Stimulated activated CD4-positive, alpha-beta T cell treated with anti-CD3 and anti-CD28 coated beads, TNF-alpha, amount 100 ng/mL, for 4 hours (primary cell): ENCODE measurements around the gene SAG.

Source experiments
- DNase-seq, 3 experiments: peaks; one replicate each; pipeline ENCODE4 v3.0.0-alpha.2; 2020; ENCODE audit warnings: low read depth in 3 of 3

SAG gene

GRCh38 chr2:233288663-233289062 is 19.0 kb upstream of the SAG start:
- no peak for DNase-seq

DNA sequence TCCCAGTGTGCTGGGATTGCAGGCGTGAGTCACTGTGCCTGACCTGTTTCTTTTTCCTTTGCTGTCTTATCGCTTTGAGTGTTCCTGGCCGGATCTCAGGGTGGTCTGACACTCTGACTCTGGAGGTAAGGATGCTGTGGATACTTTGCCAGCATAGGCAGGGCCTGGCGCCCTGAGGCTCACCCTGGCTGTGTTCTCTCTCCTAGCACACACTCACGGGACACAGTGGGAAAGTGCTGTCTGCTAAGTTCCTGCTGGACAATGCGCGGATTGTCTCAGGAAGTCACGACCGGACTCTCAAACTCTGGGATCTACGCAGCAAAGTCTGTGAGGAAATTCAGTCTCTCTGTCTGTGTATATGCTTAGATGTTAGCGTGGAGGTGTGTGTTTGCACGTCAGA is 18.0 kb upstream of the SAG start:
- no peak for DNase-seq

GRCh38 chr2:233290051-233290845 is 17.4 kb upstream of the SAG start:
- DNase-seq = no peak

DNA sequence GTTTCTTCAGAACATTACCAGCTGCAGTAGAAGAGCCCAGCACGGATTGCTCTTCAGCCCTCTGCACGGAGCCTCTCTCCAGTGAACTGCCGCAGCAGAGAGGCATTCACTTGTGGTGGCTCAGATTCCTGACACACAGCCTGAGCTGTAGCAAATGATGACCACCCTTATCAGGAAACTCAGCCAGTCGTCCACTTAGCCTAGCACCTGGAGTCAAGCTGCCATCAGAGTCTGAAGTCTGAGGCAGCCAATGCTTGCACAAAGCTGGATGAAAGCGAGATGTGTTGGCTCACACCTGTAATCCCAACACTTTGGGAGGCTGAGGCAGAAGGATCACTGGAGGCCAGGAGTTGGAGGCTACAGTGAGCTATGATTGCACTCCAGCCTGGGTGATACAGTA is 11.7 kb upstream of the SAG start:
- no peak for DNase-seq

GRCh38 chr2:233297076-233297475 is 10.5 kb upstream of the SAG start:
- no peak for DNase-seq

GRCh38 chr2:233300401-233300800 is 7.2 kb upstream of the SAG start:
- DNase-seq = no peak

DNA sequence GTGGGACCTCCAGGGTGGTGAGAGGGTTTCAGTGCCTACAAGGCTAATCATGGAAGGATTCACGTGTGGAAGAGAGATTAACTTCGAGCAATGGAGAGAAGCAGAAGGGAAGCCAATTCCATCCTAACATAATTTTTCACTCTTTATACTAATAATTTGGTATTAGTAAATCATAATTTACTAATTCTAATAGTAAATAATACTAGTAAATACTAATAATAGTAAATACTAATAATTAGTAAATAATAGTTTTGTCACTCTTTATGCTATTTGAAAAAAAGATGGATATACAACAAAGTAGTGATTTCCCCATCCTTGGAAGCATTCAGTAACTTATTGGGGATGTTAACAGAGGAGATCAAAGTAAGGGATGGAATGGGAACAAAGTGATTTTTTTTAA is 6.4 kb upstream of the SAG start:
- DNase-seq = no peak

DNA sequence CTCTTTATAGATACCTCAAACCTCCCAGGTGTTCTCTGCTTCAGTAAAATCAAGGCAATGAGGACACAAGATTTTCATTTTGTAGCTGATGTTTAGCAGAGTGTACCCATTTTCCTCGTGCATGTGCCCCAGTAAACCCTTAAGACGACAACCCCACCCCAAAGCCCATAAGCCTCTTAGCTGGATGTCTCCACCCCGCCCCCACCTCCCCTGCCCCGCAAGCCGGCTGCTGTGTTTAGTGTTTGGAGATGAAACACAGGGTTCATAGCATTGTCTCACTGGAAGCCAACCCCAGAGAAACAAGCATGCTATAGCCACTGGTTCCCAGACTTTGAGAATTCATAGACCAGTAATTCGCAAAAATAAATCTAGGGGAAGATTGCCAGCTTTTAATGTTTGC is 5.8 kb upstream of the SAG start:
- no peak for DNase-seq

GRCh38 chr2:233303252-233303651 is 4.4 kb upstream of the SAG start:
- no peak for DNase-seq

DNA sequence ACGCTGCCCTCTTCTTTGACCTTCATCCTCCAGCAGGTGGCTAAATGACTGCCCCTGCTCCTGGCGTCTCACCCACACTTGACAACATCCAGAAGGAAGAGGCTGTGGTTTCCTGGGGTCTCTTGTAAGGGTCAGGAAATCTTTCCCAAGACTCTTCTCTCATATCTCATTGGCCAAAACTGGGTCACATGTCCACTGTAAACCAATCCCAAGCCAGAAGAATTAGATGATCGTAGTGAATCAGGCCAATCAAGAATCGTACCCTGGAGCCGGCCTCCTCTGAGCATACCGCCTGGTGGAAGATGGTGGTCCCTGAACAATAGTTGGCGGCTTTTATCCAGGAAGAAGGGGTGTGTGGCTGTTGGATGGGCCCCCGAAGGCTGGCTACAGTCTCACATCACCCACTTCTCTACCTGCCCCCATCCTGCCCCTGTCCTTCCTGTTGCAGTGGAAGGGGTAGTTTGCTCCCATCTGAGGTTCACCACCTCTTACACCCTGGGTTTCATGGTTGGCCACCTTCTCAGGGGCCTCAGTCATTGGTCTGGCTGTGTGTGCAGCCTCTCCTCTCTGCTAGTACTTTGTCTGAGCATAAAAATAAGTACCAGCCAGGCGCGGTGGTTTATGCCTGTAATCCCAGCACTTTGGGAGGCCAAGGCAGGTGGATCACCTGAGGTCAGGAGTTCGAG is 3.8 kb downstream of the SAG start:
- no peak for DNase-seq

- no peak for DNase-seq
Observed at GRCh38 chr2:233312874-233313273, 5.3 kb downstream of the SAG start.

DNA sequence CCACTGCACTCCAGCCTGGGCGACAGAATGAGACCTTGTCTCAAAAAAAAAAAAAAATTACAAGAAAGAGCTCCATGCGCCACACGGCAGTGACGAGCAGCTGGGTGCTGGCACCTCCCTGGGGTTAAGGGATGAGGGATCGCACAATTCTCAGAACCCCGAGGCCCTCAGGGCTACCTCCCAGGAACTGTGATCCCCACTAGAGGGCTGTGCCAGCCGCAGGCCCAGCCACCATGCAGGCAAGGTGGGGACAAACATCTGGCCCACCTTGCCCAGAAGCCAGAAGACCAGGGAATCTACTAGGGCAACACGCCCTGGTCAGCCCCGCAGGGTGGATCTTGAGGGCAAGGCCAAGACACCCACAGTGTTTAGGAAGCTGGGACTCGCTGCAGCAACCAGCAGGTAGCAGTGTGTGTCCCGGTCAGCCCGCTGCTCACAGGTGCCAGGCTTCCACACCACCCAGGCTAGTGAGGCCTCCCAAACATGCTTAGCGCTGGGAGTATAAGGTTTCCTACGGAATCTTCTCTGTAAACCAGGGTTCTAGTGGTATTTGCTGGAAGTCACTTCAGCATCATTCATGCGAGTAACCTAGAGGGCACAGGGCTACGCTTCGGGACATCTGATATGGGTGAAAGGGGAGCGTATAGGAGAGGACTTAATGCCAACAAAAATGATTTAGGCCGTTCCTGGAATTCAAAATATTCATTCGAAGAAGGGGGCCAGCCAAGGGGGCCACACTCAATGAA is 6.7 kb downstream of the SAG start:
- DNase-seq = no peak

DNA sequence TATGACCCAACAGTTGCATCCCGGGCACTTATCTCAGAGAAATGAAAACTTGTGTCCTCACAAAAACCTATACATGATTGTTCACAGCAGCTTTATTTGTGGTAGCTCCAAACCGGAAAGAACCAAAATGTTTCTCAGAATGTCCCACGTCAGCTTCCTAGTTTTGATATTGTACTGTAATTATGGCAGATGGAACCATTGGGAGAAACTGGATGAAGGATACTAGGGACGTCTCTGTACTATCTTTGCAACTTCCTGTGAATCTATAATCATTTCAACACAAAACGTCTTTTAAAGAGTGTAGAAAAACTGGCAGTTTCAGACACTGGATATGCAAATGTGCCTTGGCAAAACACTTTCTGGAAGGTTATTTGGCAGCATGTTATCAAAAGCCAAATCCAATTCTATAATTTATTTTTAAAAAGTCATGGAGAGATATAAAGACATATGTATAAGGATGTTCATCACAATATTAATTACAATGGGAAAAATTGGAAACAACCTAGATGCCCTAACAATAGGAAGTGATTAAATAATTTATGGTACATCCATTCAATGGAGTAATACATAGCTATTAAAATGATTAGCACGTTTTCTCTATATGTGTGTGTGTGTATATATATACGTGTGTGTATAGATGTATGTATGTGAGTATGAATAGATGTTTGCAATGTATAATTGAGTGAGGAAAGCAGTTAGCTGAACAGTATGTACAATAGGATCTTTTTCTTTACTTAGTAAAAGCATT is 9.8 kb downstream of the SAG start:
- no peak for DNase-seq

DNA sequence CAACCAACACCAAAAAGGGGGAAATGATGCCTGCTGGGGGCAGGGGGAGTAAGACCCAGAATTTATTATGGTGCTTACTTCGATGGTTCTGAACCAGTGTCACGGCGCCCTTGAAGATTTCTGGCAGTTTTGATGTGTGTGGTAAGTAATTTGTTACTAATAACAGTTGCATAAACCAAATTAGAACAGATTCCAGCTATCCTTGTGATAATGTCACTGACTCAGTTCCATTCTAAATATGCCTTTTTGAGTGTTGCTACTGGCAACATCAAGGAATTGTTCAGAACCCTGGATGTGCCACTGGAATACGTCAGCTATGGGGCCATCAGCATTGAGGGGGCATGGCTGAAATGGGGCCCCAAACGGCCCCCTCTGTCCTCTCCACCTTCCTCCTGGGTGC is 11.6 kb downstream of the SAG start:
- DNase-seq = no peak

DNA sequence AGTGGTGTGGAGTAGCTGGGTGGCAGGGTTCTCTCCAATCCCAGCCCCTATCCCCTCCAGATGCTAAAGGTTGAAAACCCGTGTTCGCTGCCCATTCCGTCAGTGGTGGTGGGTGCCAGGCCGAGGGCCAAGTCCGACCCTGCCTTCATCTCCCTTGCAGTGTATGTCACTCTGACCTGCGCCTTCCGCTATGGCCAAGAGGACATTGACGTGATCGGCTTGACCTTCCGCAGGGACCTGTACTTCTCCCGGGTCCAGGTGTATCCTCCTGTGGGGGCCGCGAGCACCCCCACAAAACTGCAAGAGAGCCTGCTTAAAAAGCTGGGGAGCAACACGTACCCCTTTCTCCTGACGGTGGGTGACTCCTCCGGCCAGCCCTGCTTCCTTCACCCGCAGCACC is 12.9 kb downstream of the SAG start:
- no peak for DNase-seq

DNA sequence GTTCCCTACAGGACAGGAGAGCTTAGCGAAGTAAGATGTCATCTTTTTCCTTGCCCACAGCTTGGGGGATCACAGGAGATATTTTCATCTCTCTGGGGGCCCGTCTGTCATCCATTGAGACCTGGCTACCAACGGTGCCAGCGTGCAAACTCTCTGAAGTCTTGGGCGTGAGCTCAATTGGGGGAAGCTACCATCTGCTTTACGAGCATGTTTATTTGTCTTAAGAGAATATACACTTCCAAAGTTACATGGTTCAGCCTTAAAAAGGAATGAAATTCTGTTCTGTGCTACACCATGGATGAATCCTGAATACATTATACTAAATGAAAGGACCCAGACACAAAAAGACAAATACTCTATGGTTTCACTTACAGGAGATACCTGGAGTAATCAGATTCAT is 13.6 kb downstream of the SAG start:
- DNase-seq = no peak

DNA sequence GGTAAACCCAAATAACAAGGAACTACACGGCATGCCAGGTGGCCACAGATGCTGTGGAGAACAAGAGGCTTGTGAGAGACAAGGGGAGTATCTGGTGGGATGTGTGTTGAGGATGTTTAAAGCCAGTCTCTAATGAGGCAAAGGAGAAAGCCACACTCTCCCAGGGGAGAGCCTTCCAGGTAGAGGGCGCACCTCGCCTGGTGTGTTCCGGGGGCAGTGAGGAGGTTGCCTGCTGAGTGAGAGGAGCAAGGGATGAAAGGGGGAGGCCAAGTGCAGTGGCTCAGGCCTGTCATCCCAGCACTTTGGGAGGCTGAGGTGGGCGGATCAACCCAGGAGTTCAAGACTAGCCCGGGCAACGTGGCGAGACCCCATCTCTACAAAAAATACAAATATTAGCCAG is 16.2 kb downstream of the SAG start:
- no peak for DNase-seq

DNA sequence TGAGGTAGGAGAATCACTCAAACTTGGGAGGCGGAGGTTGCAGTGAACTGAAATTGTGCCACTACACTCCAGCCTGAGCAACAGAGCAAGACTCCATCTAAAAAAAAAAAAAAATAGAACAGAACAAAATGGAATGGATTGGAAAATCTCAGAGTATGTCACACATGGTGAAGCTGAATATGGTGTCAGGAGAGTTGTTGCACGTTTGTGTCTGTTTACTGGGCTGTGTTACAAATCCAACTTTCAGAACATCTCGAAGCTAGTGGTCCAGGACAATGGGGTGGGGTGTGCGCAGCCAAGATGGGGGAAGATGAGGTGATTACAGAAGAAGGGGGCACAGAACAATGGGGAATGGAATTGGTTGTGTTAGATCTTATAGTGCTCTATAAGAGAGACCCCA is 17.6 kb downstream of the SAG start:
- DNase-seq = no peak

DNA sequence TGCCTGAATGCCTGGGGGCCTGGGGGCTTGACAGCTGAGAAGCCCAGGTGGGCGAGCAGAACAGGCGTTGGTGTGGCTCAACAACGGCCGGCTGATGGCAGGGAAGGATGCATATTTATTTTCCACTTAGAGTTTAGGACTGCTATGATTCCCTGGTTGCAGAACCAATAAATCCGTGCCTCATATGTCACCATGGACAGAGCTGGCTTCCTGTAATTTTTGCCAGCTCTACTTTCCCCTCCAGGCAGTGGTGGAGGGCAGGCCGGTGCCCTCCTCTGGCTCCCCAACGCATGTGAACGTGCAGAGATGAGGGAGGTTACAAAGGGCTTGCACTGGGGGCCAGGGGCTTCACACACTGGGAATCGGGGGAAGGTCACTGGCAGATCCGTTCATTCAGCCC is 18.2 kb downstream of the SAG start:
- DNase-seq = no peak

- DNase-seq = no peak
Observed at GRCh38 chr2:233326500-233326899, 18.9 kb downstream of the SAG start.

DNA sequence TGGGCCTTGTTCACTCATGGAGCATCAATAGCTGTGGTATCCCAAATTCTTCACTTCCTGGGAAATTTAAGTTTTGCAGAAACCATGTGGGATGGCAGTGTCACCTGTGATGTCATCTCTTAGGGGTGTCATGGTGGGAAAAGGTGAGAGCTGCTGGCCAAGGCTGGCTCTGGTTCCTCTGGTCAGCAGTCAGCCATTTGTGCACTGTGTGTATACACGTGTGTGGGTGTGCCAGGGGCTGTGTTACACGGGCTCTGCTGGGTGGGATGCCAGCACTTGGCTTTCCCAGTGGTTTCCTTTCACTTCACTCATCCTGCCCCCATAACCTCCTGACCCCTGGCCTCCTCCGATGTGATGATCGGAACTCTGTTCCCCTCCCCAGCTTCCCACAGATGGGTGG is 21.3 kb downstream of the SAG start:
- DNase-seq = no peak

- DNase-seq = no peak
Observed at GRCh38 chr2:233329489-233330135, 22.0 kb downstream of the SAG start.
